C4-2B (cell line): ENCODE measurements around the gene GPR68.

ENCODE experiments used
- ZFX ChIP-seq: fragments of 450-650 bp; IDR thresholded peaks from 2 replicates; pipeline ENCODE4 v1.6.1; 2017
- TF ChIP-seq, protein P1 (sequence below): fragments of 450-650 bp; conservative IDR thresholded peaks from 2 replicates; pipeline ENCODE4 v1.5.1; 2017; ENCODE audit warnings: mild to moderate bottlenecking

DNA sequence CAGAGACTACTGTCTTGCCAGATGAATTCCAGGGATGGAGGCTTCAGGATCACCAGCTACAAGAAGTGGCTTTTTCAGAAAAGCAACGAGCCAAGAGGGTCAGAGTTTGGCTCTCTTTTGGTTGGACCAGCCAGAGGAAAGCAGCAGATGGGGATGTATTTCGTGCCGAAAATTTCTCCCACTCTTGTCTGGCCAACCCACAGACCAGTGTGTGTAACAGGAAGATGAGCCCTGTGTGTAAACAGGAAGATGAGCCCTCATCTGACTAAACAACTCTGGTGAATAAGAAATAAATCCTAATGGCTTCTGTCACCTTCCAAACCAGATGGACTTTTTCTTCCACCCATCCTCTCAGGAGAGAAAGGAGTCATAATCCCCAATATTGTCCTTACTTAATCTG, 13.1 kb downstream of the GPR68 start:
- TF ChIP-seq, protein P1, sequence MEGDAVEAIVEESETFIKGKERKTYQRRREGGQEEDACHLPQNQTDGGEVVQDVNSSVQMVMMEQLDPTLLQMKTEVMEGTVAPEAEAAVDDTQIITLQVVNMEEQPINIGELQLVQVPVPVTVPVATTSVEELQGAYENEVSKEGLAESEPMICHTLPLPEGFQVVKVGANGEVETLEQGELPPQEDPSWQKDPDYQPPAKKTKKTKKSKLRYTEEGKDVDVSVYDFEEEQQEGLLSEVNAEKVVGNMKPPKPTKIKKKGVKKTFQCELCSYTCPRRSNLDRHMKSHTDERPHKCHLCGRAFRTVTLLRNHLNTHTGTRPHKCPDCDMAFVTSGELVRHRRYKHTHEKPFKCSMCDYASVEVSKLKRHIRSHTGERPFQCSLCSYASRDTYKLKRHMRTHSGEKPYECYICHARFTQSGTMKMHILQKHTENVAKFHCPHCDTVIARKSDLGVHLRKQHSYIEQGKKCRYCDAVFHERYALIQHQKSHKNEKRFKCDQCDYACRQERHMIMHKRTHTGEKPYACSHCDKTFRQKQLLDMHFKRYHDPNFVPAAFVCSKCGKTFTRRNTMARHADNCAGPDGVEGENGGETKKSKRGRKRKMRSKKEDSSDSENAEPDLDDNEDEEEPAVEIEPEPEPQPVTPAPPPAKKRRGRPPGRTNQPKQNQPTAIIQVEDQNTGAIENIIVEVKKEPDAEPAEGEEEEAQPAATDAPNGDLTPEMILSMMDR, result no peak
- no peak for TF ChIP-seq ZFX
